ENCODE measurements around the gene TIMP1. TPM values are rescaled to one million over a fixed set of nuclear protein-coding genes. Genes with fewer than 3 reads are reported as not detected.

The TIMP1 gene
- total RNA-seq, 1 donor: 834 TPM

GRCh38 chrX:47578692-47579091, 3.5 kb upstream of the TIMP1 start:
- no peak for TF ChIP-seq CTCF (IDR thresholded peaks at IDR 0.05; ENCODE audit: insufficient read depth, low read length)
- no peak overlapping the region for H3K4me3 ChIP-seq (ENCODE audit: low read depth, low read length)
- DNase-seq (ENCODE audit: low read depth): no peak

GRCh38 chrX:47579537-47579936, 2.7 kb upstream of the TIMP1 start:
- H3K4me3 ChIP-seq (ENCODE audit: low read depth, low read length): no peak overlapping the region
- DNase-seq (ENCODE audit: low read depth): peak; percentile 66
- TF ChIP-seq CTCF (IDR thresholded peaks at IDR 0.05; ENCODE audit: insufficient read depth, low read length): no peak

- H3K4me3 ChIP-seq (ENCODE audit: low read depth, low read length): peak overlapping the region; percentile 82
- no peak for DNase-seq (ENCODE audit: low read depth)
- TF ChIP-seq CTCF (IDR thresholded peaks at IDR 0.05; ENCODE audit: insufficient read depth, low read length): no peak
Measured at GRCh38 chrX:47583240-47583861, 1.1 kb downstream of the TIMP1 start.

- DNase-seq (ENCODE audit: low read depth): no peak
- H3K4me3 ChIP-seq (ENCODE audit: low read depth, low read length): peak overlapping the region; percentile 82
- no peak for TF ChIP-seq CTCF (IDR thresholded peaks at IDR 0.05; ENCODE audit: insufficient read depth, low read length)
Measured at GRCh38 chrX:47584714-47585113, 2.5 kb downstream of the TIMP1 start.

- no peak for DNase-seq (ENCODE audit: low read depth)
- peak overlapping the region; percentile 28 for H3K4me3 ChIP-seq (ENCODE audit: low read depth, low read length)
- TF ChIP-seq CTCF (IDR thresholded peaks at IDR 0.05; ENCODE audit: insufficient read depth, low read length): no peak
Measured at GRCh38 chrX:47585273-47585672, 3.0 kb downstream of the TIMP1 start.

GRCh38 chrX:47586043-47586787, 4.0 kb downstream of the TIMP1 start:
- TF ChIP-seq CTCF (IDR thresholded peaks at IDR 0.05; ENCODE audit: insufficient read depth, low read length): no peak
- H3K4me3 ChIP-seq (ENCODE audit: low read depth, low read length): no peak overlapping the region
- no peak for DNase-seq (ENCODE audit: low read depth)
